Vagina (tissue), 2 donors: ENCODE measurements around the gene CEMIP2.

Source experiments
- CTCF ChIP-seq, 3 experiments: fragments of 450-650 bp in 2 of 3; fragments of 200-600 bp in 1 of 3; sonication (generic) in 1 of 3; IDR thresholded peaks; one replicate each; pipeline ENCODE4 v1.5.1; 2017 to 2019; ENCODE audit warnings: antibody characterized with exemption in 3 of 3, mild to moderate bottlenecking in 2 of 3, moderate library complexity in 2 of 3
- POLR2A ChIP-seq, 2 donors: fragments of 450-650 bp; IDR thresholded peaks; one replicate each; pipeline ENCODE4 v1.6.1; 2017; ENCODE audit warnings: antibody characterized with exemption in 2 of 2, mild to moderate bottlenecking in 2 of 2, moderate library complexity in 2 of 2

DNA sequence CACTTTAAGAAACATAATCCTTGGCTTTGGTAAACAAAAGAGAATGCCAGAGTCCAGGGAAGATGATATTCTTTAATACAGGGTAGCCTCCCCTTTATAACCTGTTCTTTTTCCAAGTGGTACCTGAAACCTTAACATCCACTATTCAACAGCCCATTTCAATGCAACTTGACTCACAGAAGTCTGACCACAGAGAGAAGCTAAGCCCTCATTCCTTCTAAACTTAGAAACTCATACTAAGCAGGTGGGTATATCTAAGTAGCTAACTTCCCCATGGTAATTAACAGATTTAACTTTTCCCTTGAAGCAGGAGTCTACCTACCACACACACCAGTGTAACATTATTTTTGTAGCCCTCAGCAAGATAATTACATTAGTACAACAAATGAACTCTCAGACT is 91.9 kb downstream of the CEMIP2 start:
- TF ChIP-seq CTCF (IDR thresholded peaks at IDR 0.05), result no peak
- no peak for TF ChIP-seq POLR2A (IDR thresholded peaks at IDR 0.05)
